Stomach (tissue), 4 donors: ENCODE results near the gene TMEM165.

Source experiments
- EP300 ChIP-seq: sonication (generic); formaldehyde crosslinking; IDR thresholded peaks from one replicate; pipeline ENCODE4 v1.6.1; 2017; ENCODE audit warnings: antibody characterized with exemption
- POLR2A ChIP-seq, 4 donors: fragments of 450-650 bp; IDR thresholded peaks; one replicate each; pipeline ENCODE4 v1.6.1; 2016; ENCODE audit warnings: antibody characterized with exemption in 4 of 4, control low read depth in 2 of 4, mild to moderate bottlenecking in 1 of 4, moderate library complexity in 1 of 4
- TF ChIP-seq, protein P1 (sequence below), 7 experiments: fragments of 450-650 bp in 4 of 7; fragments of 200-600 bp in 3 of 7; sonication (generic) in 3 of 7; IDR thresholded peaks; one replicate each; pipeline ENCODE4 v1.5.1; 2016 to 2019; ENCODE audit warnings: antibody characterized with exemption in 7 of 7, control low read depth in 2 of 7, mild to moderate bottlenecking in 1 of 7

DNA sequence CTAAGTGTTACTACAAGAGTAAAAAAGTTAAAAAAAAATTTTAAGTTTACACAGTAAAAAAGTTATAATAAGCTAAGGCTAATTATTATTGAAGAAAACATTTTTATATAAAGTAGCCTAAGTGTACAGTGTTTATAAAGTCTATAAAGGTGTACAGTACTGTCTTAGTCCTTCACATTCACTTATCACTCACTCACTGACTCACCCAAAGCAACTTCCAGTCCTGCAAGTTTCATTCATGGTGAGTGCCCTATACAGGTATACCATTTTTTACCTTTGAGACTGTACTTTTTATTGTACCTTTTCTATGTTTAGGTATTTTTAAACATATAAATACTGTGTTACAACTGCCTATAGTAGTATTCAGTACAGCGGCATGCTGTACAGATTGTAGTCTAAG, 74.2 kb downstream of the TMEM165 start:
- TF ChIP-seq, protein P1, sequence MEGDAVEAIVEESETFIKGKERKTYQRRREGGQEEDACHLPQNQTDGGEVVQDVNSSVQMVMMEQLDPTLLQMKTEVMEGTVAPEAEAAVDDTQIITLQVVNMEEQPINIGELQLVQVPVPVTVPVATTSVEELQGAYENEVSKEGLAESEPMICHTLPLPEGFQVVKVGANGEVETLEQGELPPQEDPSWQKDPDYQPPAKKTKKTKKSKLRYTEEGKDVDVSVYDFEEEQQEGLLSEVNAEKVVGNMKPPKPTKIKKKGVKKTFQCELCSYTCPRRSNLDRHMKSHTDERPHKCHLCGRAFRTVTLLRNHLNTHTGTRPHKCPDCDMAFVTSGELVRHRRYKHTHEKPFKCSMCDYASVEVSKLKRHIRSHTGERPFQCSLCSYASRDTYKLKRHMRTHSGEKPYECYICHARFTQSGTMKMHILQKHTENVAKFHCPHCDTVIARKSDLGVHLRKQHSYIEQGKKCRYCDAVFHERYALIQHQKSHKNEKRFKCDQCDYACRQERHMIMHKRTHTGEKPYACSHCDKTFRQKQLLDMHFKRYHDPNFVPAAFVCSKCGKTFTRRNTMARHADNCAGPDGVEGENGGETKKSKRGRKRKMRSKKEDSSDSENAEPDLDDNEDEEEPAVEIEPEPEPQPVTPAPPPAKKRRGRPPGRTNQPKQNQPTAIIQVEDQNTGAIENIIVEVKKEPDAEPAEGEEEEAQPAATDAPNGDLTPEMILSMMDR (IDR thresholded peaks at IDR 0.05): no peak
- TF ChIP-seq EP300 (no peak), POLR2A (IDR thresholded peaks at IDR 0.05) (no peak)
